HG03196 (cell line): Measurements from ENCODE around the gene CD1D.
"Not testable (repeated sequence)": the region's sequence is repeated elsewhere in the genome, so short reads cannot be mapped to it uniquely, and the experiment has no call there.

Source experiments
- ATAC-seq: cut with Tn5 transposase; IDR thresholded peaks from one replicate; pipeline ENCODE4 v1.9.1; 2021; ENCODE audit not compliant: unreplicated experiment

The CD1D gene

DNA sequence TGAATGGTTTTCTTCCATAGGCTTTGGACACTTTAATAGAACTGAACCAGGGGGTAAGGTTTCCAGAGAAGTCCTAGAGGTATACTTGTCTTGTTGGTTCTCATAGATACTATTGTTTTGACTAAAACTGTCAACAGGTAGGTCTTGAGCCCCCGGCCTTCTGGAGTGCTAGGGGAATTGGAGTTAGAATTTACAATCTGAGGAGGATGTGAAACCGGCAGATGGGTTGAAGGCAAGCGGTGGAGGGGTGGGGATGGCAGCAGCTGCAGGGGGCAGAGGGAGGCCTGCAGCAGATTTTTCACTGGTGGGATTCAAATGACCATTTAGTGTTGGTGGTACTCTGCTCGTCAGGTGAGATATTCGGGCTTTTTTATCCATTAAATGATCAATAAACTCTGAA, 4.3 kb upstream of the CD1D start:
- no peak for ATAC-seq

DNA sequence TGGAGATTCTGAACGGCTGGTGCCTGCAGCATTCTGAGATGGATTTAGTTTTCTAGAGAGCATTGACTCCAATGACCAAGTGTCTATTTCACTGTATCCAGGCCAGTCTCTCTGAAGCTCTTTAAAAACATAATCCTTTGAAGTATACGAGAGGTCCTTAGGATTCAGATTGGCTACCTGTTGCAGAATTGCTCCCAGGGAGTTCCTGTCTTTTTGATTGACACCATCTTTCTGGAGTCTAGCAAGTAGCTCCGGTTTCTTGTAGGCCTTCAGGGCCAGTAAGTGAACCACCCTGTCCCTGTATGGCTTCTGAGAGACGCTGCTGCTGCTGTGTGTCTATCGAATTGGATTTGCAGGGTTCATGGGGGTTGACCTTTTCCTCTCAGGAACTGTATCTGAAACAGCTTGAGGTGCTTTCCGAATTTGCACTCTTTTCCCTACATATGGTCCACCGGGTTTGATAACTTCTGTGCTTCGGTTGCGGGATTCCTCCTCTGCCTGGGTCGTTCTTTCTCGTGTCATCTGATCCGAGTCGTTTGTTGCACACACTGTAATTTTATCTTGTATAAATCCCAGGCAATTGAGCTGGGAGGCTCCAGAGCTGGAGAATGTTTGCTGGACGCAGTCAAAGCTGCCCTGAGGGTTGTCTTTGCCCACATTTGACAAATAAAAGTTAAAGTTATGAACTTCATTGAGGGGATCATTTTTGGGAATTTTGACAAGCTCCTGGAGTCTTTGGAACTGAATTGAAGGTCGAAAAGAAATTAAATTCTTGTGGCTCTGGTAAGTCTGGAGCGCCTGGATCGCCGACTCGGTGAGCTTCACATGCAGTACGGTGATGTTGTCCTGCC, 3.6 kb upstream of the CD1D start:
- not testable (repeated sequence) for ATAC-seq

DNA sequence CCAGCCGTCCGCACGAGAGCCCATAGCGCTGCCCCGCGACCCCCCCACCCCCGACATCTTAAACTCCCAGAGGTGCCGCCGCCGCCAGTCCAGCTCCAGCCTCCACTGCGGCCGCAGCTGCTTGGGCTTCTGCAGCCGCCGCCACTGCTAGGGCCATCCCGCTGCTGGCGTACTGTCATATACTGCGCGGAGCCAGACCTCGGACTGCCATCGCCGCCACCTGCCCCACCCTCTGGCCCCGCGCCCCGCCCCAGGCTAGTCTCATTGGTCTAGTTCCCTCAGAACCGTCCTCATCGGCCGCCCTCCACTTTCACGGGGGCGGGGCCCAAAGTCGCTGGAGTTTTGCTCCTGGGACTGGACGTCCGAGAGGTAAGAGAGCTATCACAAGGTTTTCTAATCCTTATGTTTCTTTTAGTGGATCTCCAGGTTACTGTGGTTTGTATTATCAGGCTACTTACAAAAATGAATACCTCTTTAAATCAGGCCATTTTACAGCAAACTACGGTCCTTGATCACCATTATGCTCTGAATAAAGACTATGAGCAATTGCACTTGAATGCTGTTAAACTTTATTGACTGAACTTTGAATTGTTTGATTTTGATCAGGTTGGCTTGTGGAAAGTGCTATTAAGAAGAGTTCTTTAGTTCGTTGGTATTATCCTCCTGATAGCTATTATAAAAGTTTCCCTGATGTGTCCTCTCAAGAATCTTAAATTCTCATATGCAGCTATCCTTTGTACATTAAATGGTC, 2.8 kb upstream of the CD1D start:
- ATAC-seq = no peak

DNA sequence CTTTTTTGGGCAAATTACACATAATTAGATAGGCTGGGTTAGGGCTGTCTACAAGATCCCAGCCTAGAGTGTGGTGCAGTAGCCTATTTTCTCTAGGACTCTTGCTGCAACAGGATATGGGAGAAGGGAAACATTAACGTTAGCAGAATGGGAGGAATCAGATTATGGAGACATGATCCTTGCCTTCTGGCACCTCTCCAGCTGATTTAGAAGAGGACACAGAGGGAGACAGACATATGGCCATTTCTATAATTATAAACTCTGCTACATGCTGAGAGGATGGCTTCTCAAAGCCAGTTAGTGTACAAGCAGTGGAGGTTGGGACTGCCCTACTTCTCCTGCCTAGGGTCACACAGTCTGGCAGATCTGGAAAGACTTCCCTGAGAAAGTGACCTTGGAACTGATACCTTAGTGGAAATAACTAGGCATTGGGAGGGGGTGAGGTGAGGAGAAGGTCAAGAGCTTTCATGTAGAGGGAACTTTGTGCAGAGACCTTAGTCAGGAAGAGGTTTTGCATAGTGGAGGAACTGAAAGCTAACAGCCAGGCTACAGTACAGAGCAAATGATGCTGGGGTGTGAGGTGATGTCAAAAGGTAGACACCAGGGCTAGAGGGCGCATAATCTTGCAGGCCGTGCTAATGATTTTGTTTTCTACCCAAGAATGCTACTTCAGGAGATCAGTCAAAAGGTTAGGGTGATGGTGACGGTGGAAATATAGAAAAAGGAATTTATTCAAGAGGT, 1.2 kb upstream of the CD1D start:
- ATAC-seq = peak; percentile 89

DNA sequence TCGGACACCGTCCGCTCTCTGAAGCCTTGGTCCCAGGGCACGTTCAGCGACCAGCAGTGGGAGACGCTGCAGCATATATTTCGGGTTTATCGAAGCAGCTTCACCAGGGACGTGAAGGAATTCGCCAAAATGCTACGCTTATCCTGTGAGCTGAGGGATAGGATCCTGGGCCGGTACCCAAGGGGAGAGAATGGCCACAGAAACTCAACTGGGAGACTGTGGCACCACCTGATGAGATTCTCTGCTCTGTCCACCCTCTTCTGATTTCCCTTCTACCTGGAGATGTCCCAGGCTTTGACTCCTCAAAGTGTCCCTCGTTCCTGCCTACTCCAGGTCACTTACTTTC, 855 bp downstream of the CD1D start:
- ATAC-seq = no peak

DNA sequence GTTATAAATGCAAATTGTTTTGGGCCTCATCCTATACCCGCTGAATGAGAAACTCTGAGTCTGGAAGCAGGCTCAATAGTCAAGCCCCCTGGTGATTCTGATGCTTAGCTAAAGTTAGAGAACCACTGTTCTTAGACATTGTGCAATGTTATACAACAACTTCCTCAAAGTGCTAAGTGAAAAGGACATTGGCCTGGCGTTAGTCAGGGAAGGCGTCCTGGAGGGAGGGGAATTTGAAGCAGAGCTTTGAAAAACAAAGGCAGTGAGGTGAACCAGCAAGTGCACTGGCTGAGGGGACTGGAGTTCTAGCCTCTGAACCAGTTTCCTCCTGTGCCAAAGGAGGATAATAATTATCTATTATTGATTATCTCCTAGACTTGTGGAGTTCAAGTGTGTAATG, 5.1 kb downstream of the CD1D start:
- ATAC-seq = no peak

DNA sequence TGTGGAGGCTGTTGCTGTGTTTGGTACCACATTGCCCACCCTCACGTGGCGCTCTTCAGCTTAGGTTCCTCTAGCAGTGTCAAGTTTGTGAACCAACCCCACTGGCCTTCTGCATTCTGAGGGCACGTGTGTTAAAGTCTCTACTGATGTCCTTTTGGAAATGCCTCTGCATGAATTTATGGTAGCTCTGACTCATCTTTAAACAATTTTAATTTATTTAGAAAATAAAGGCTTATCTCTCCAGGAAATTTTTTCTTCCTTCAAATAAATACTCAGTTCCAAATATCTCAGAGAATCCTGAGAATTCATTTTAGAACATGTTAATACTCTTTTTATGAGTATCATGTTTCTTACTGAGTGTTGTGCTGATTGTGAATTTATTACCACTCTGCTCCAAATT, 5.5 kb downstream of the CD1D start:
- no peak for ATAC-seq

DNA sequence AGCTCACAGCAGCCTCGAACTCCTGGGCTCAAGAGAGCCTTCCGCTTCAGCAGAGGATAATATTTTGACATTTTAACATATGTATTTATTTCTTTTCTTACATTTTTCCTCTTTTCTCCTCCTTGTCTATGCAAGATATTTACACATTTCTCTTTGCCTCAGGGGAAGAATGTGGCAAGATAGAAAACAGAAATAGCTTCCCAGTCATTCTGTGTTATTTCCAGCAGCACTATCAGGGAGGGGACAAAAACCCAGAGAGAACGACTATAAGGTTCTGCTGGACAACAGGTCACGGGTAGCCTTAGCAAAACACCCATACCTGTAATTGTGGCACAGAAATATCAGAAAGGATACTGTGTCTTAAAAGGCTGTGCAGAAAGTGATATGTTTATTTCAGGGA, 7.9 kb downstream of the CD1D start:
- ATAC-seq = no peak

DNA sequence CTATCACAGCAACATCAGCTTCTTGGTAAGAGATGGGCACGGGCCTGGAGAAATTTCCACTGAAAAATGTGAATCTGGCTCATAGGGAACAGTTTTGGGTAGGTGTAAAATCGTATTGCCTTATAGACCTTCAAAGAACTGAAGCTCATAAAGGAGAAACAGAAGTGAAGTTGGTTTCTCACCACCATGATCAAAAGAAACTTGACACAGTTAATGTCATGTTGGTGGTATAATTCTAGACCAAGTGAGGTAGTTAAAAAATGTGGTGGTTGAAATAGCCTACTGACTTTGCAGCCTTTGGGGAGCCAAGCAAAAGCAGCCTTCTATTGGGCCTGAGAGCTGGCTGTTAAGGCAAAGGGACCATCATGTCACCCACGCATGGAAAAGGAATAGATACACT, 8.9 kb downstream of the CD1D start:
- ATAC-seq = no peak

DNA sequence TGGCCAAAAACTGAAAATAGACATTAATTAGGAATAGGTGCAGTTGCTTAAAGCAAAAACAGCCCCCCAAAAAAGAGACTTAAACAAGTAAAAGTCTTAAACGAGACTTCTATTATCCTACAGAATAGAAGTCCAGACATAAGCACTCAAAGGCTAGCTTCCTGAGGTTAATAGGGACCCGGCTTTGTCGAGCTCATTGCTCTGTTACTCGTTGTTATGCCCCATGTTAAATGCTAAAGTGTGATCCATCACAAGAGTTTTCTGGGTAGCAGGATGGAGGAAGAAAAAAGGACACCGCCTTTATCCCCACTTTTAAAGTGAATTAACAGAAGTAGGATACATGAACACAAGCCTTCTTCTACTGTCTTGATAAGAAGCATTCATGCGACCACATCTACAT, 10.6 kb downstream of the CD1D start:
- no peak for ATAC-seq

DNA sequence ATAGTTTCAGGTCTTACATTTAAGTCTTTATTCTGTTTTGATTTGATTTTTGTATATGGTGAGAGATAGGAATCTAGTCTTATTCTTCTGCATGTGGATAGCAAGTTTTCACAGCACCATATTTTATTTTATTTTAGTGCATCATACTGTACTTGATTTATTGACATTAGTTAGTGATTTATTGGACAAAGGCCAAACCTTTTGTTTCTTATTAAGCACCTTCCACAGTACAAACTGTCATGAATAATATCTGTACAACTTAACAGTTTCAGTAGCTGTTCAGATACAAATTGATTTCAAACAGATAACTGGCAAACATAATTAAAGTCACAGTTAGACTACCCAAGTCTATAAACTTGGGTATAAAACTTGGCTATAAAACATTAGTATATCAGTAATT, 15.8 kb downstream of the CD1D start:
- ATAC-seq = no peak

DNA sequence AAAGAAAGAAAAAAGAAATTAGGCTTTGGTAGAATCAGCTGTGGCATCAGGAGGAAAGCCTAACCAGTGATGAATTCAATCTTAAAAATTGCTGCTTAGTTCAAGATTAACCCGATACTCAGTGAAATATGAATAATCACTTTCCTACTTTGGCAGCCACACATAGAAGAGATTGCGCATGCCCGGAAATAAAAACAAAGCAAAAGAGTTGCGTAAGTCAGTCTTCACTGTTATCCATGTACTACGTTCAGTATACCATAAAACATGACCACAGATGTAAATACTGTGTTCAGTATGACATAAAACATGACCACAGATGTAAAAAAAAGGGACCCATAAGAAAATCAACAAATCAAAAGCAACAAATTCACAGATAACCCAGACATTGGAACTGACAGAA, 19.2 kb downstream of the CD1D start:
- no peak for ATAC-seq

DNA sequence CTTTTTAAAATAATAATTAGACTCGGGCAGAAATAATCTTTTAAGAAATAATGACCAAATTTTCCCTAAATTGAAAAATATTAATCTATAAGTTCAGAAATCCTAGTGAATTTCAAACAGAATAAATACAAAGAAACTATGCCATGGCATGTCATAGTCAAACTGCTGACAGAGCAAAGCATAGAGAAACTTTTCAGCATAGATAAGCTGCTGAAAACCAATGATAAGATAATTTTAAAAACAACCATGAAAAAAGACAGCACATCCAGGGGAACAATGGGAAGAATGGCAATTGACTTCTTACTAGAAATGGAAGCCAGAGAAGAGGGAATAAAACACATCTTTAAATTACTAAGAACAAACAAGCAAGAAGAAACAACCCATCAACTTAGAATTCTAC, 19.8 kb downstream of the CD1D start:
- ATAC-seq = no peak

DNA sequence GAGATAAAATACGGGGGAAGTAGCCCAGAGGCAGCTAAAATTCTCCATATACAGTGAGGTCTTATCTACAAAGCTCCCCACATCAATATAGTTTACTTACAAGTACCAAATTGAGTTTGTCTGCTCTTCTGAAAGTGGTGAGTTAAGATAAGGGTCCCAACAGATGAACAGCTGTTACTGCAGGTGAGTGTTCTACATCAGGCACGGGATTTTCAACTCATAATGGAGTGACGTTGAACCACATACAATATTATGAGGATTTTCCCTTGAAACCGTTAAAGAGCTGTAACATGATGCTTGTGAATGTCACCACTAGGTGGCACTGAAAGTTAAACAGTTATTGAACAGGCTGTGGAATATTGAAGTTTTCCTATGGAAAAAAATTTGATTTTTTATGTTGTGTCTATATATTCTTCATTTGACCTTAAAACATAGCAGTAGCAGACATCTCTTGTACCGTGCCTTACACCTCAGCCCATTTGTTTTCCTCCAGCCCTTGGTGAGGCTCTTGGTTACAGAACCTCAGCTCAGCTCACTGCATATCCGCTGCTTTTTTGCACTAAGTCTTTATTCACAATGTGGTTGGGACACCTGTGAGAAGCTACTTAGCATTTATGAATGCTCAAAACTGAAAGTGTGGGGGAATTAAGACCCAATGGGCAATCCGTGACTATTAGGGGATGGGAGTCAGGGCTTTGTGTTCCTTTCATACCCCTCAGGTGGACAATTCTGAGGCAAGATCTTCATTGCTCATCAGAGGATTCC, 23.2 kb downstream of the CD1D start:
- no peak for ATAC-seq

DNA sequence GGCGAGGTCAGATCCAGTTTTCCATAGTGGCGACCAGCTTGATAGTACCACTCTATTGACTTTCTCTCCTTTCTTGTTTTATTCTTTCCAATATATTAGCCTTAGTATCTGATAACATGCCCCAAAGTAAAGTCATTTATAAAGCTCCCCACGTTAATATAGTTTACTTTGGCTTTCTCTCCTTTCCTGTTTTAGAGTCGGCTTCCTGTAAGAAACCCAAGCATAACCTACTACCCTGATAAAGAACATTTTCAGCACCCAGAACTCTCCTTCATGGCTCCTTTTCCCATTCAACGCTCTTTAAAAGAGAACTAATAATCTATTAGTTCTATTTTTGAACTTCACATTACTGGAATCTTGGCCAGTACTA, 23.7 kb downstream of the CD1D start:
- ATAC-seq = no peak

DNA sequence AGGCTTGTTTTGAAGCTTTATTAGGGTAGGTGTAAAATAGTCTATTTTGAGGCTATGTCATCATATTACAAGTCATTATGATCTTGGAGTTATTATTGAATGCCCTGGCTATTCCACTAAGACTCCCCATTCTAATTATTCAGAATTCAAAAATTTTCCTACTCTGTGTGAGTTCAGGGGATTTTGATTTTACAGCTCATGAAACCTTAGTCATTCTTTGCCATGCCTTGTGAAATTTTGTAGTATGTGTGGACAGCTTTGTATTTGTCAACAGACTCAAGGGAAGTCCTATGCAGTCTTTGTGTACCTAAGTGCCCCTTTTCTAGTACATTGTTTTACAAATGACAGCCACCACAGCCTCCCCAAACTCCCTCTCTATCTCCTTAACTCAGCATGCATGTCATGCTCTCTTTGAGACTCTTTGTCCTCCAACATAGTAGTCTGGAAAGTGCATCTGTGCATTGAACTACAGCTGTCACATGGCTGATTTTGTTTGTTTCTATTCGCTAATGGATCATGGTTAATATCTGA, 28.0 kb downstream of the CD1D start:
- ATAC-seq = no peak

DNA sequence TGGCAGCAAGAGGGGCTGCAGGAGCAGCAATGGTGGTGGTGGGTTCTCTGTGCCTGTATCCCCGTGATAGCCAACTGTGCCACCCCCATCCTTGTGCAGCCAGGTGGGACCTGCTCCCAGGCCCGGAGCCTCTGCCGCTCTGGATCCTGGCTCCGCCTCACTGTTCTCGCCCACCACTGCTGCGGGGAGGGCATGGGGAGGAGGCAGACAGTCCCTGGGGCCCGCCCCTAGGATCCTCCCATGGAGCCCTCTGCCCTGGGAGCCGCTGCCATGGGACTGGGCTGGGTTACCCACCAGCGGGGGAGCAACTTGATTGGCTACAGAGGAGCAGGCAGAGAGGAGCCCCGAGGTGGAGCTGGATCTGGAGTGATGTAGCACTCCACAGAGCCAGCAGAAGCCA, 31.6 kb downstream of the CD1D start:
- ATAC-seq = no peak

DNA sequence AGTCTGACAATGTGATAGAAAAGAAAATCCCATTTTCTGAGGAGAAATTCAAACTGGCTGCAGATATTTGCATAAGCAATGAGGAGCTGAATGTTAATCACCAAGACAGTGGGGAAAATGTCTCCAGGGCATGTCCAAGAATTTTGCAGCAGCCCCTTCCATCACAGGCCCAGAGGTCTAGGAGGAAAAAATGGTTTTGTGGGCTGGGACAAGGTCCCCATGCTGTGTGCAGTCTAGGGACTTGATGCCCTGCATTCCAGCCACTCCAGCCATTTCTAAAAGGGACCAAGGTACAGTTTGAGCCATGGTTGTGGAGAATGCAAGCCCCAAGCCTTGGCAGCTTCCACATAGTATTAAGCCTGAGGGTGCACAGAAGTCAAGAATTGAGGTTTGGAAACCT, 42.8 kb downstream of the CD1D start:
- not testable (repeated sequence) for ATAC-seq

DNA sequence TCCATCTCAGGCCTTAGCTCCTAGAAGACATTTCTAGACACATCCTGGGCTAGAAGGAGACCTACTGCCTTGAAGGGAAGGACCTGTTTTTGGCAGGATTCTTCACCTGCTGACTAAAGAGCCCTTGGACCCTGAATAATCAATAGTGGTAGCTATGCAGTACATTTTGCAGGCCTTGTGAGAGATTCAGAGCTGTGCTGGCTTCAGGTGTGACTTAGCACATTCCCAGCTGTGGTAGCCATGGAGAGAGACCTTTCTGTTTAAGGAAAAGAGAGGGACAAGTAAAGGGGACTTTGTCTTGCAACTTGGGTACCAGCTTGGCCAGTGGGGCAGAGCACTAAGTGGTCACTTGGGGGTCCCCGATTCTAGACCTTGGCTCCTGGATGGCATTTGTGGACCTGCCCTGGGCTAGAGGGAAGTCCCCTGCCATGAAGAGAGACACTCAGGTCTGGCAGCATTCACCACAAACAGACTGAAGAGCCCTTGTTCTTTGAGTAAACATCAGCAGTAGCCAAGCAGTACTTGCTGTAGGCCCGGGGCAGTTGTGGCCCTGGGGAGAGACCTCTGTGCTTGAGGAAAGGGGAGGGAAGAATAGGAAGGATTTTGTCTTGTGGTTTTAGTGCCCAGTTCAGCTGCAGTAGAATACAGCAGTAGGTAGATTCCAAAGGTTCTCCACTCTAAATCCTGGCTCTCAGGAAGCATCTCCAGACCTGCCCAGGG, 47.4 kb downstream of the CD1D start:
- no peak for ATAC-seq
